GM12865 (cell line): Measurements from ENCODE around the gene GADD45B.

Experiments
- DNase-seq: peaks from one replicate; pipeline ENCODE4 v3.0.0; 2010; ENCODE audit warnings: low read depth
- H3K4me3 ChIP-seq: 2 replicates; pipeline ENCODE4 v1.5.1; 2011; ENCODE audit warnings: mild to moderate bottlenecking, low read depth, low read length, control low read depth
- CTCF ChIP-seq: IDR thresholded peaks from 2 replicates; pipeline ENCODE4 v1.5.1; 2011; ENCODE audit warnings: low read length, control low read depth, low read depth, inconsistent platforms; ENCODE audit not compliant: insufficient read depth; ENCODE audit errors: missing control alignments

Gene GADD45B

GRCh38 chr19:2443785-2444182, 32.1 kb upstream of the GADD45B start:
- no peak for DNase-seq
- H3K4me3 ChIP-seq = no peak overlapping the region
- TF ChIP-seq CTCF = no peak

GRCh38 chr19:2444251-2445002, 31.5 kb upstream of the GADD45B start:
- DNase-seq = no peak
- TF ChIP-seq CTCF = no peak
- no peak overlapping the region for H3K4me3 ChIP-seq

GRCh38 chr19:2446381-2446780, 29.5 kb upstream of the GADD45B start:
- DNase-seq = peak; percentile 70
- H3K4me3 ChIP-seq = no peak overlapping the region
- TF ChIP-seq CTCF = no peak

GRCh38 chr19:2449019-2449418, 26.9 kb upstream of the GADD45B start:
- H3K4me3 ChIP-seq = no peak overlapping the region
- TF ChIP-seq CTCF = no peak
- DNase-seq = no peak

- DNase-seq = no peak
- TF ChIP-seq CTCF = no peak
- no peak overlapping the region for H3K4me3 ChIP-seq
Measured at GRCh38 chr19:2451138-2451537, 24.8 kb upstream of the GADD45B start.

- DNase-seq = no peak
- H3K4me3 ChIP-seq = no peak overlapping the region
- no peak for TF ChIP-seq CTCF
Measured at GRCh38 chr19:2451741-2452140, 24.2 kb upstream of the GADD45B start.
